GM19043 (cell line): ENCODE measurements around the gene AKR1D1.
"Not testable (repeated sequence)": the region's sequence is repeated elsewhere in the genome, so short reads cannot be mapped to it uniquely, and the experiment has no call there.

Experiments used
- ATAC-seq: cut with Tn5 transposase; IDR thresholded peaks from one replicate; pipeline ENCODE4 v1.9.1; 2021; ENCODE audit warnings: low read depth; ENCODE audit not compliant: unreplicated experiment

The AKR1D1 gene

GRCh38 chr7:138076196-138076595 lies at the start of gene AKR1D1:
Gene AKR1D1, plus strand, starts transcription at chr7:138076459. Its CDS starts 60 bp downstream, at chr7:138076519.
- no peak for ATAC-seq

GRCh38 chr7:138027100-138027499 lies 49.2 kb upstream of the AKR1D1 start:
- ATAC-seq, result no peak

GRCh38 chr7:138029126-138029525 lies 47.1 kb upstream of the AKR1D1 start:
- no peak for ATAC-seq

GRCh38 chr7:138029941-138030340 lies 46.3 kb upstream of the AKR1D1 start:
- ATAC-seq, result no peak

- no peak for ATAC-seq
These were observed 45.4 kb upstream of the AKR1D1 start for GRCh38 chr7:138030679-138031351.

- ATAC-seq, result peak; percentile 81
These were observed 44.1 kb upstream of the AKR1D1 start for GRCh38 chr7:138032186-138032585.

GRCh38 chr7:138032770-138033169 lies 43.5 kb upstream of the AKR1D1 start:
- ATAC-seq, result no peak

GRCh38 chr7:138033241-138033640 lies 43.0 kb upstream of the AKR1D1 start:
- ATAC-seq, result no peak

- ATAC-seq, result no peak
These were observed 40.1 kb upstream of the AKR1D1 start for GRCh38 chr7:138036135-138036534.

GRCh38 chr7:138040063-138040462 lies 36.2 kb upstream of the AKR1D1 start:
- ATAC-seq, result not testable (repeated sequence)

- ATAC-seq, result no peak
These were observed 31.4 kb upstream of the AKR1D1 start for GRCh38 chr7:138044897-138045296.

GRCh38 chr7:138047907-138048306 lies 28.4 kb upstream of the AKR1D1 start:
- ATAC-seq, result no peak

GRCh38 chr7:138049505-138050116 lies 26.6 kb upstream of the AKR1D1 start:
- no peak for ATAC-seq

GRCh38 chr7:138051712-138052247 lies 24.5 kb upstream of the AKR1D1 start:
- ATAC-seq, result not testable (repeated sequence)

- ATAC-seq, result no peak
These were observed 23.6 kb upstream of the AKR1D1 start for GRCh38 chr7:138052696-138053095.

GRCh38 chr7:138055698-138056097 lies 20.6 kb upstream of the AKR1D1 start:
- ATAC-seq, result not testable (repeated sequence)

- no peak for ATAC-seq
These were observed 12.9 kb upstream of the AKR1D1 start for GRCh38 chr7:138063400-138063799.

GRCh38 chr7:138064856-138065357 lies 11.4 kb upstream of the AKR1D1 start:
- ATAC-seq, result no peak

- no peak for ATAC-seq
These were observed 10.4 kb upstream of the AKR1D1 start for GRCh38 chr7:138065827-138066226.

GRCh38 chr7:138066954-138067394 lies 9.3 kb upstream of the AKR1D1 start:
- ATAC-seq, result peak; percentile 69

- no peak for ATAC-seq
These were observed 8.5 kb upstream of the AKR1D1 start for GRCh38 chr7:138067774-138068173.

- ATAC-seq, result no peak
These were observed 5.4 kb upstream of the AKR1D1 start for GRCh38 chr7:138070908-138071307.
